Measurements from ENCODE around the gene CACTIN.

CACTIN gene

GRCh38 chr19:3622224-3622623, 4.4 kb downstream of the CACTIN start:
- no peak for DNase-seq

- no peak for DNase-seq
These were observed 4.9 kb downstream of the CACTIN start for GRCh38 chr19:3621689-3622088.

GRCh38 chr19:3620817-3621547, 5.6 kb downstream of the CACTIN start:
- no peak for DNase-seq

- DNase-seq = no peak
These were observed 6.3 kb downstream of the CACTIN start for GRCh38 chr19:3620145-3620816.

GRCh38 chr19:3619631-3620012, 7.0 kb downstream of the CACTIN start:
- DNase-seq = no peak

GRCh38 chr19:3618811-3619630, 7.6 kb downstream of the CACTIN start:
- DNase-seq = no peak

- peak; percentile 19 for DNase-seq
These were observed 8.3 kb downstream of the CACTIN start for GRCh38 chr19:3618144-3618810.

GRCh38 chr19:3617463-3617862, 9.1 kb downstream of the CACTIN start:
- DNase-seq = no peak

GRCh38 chr19:3615524-3616135, 11.0 kb downstream of the CACTIN start:
- no peak for DNase-seq

- DNase-seq = no peak
These were observed 11.6 kb downstream of the CACTIN start for GRCh38 chr19:3614858-3615505.

GRCh38 chr19:3613818-3614661, 12.6 kb downstream of the CACTIN start:
- DNase-seq = no peak

GRCh38 chr19:3612901-3613741, 13.5 kb downstream of the CACTIN start:
- DNase-seq = no peak

GRCh38 chr19:3612330-3612729, 14.3 kb downstream of the CACTIN start:
- no peak for DNase-seq

- DNase-seq = no peak
These were observed 14.7 kb downstream of the CACTIN start for GRCh38 chr19:3611841-3612240.

- DNase-seq = no peak
These were observed 15.6 kb downstream of the CACTIN start for GRCh38 chr19:3610745-3611717.

GRCh38 chr19:3609779-3610719, 16.5 kb downstream of the CACTIN start:
- DNase-seq = no peak

GRCh38 chr19:3608750-3609322, 17.8 kb downstream of the CACTIN start:
- DNase-seq = no peak

All from midbrain (tissue), 1 donor.